WTC11 (cell line): ENCODE data around the gene MPI. TPM values are rescaled to one million over a fixed set of nuclear protein-coding genes. Genes with fewer than 3 reads are reported as not detected.

Experiments used
- ATAC-seq: fragments of 200-7000 bp; cut with Tn5 transposase; 2 replicates; pipeline ENCODE4 v1.10.0; 2021; ENCODE audit warnings: mild to moderate bottlenecking, moderate library complexity
- CTCF ChIA-PET: fragments of 300-600 bp; sonication (Branson Sonifier 250); formaldehyde crosslinking; loops from one replicate; lab custom pipeline; 2021; ENCODE audit warnings: antibody characterized with exemption; lab: Charles Lee
- POLR2A ChIA-PET: fragments of 350-600 bp; sonication (Branson Sonifier 250); formaldehyde crosslinking; loops from one replicate; lab custom pipeline; 2021; ENCODE audit warnings: antibody characterized with exemption; lab: Charles Lee
- DNase-seq: peaks from one replicate; pipeline ENCODE4 v3.0.0; 2021; ENCODE audit warnings: low spot score
- H3K27ac Mint-ChIP-seq: 2 replicates; pipeline ENCODE4 v1.8.0; 2021; ENCODE audit warnings: mixed read lengths
- H3K27me3 Mint-ChIP-seq: 2 replicates; pipeline ENCODE4 v1.8.0; 2021; ENCODE audit warnings: low read depth, mild to moderate bottlenecking, moderate library complexity, mixed read lengths
- H3K36me3 Mint-ChIP-seq: 2 replicates; pipeline ENCODE4 v1.8.0; 2021; ENCODE audit warnings: mixed read lengths
- H3K4me1 Mint-ChIP-seq: 2 replicates; pipeline ENCODE4 v1.8.0; 2022; ENCODE audit warnings: mixed read lengths
- H3K4me3 Mint-ChIP-seq: 2 replicates; pipeline ENCODE4 v1.8.0; 2021; ENCODE audit warnings: mild to moderate bottlenecking, moderate library complexity, mixed read lengths
- H3K9me3 Mint-ChIP-seq: 2 replicates; pipeline ENCODE4 v1.8.0; 2021; ENCODE audit warnings: mixed read lengths
- ATF1 ChIP-seq: sonication (generic); formaldehyde crosslinking; IDR thresholded peaks from 2 replicates; pipeline ENCODE4 v1.8.1; 2023; ENCODE audit warnings: mild to moderate bottlenecking, moderate library complexity, missing genetic modification reagents
- CREM ChIP-seq: sonication (generic); formaldehyde crosslinking; IDR thresholded peaks from 2 replicates; pipeline ENCODE4 v1.8.1; 2022; ENCODE audit warnings: mild to moderate bottlenecking, missing genetic modification reagents, moderate library complexity
- FOXJ3 ChIP-seq: sonication (generic); formaldehyde crosslinking; IDR thresholded peaks from 2 replicates; pipeline ENCODE4 v1.9.0; 2021; ENCODE audit warnings: missing genetic modification reagents, mild to moderate bottlenecking, borderline replicate concordance
- GRHL2 ChIP-seq: fragments of 250-450 bp; sonication (Bioruptor Pico); IDR thresholded peaks from 2 replicates; pipeline ENCODE4 v1.8.0; 2022; ENCODE audit warnings: mild to moderate bottlenecking, moderate library complexity; ENCODE audit not compliant: insufficient replicate concordance, severe bottlenecking
- IRF2 ChIP-seq: sonication (generic); formaldehyde crosslinking; IDR thresholded peaks from 2 replicates; pipeline ENCODE4 v1.8.0; 2022; ENCODE audit warnings: low read depth, missing genetic modification reagents, borderline replicate concordance
- JAZF1 ChIP-seq: fragments of 250-450 bp; sonication (Bioruptor Pico); IDR thresholded peaks from 2 replicates; pipeline ENCODE4 v1.9.0; 2021; ENCODE audit warnings: moderate library complexity, mild to moderate bottlenecking, inconsistent platforms
- NFATC4 ChIP-seq: fragments of 250-450 bp; sonication (Bioruptor Pico); IDR thresholded peaks from 2 replicates; pipeline ENCODE4 v1.9.0; 2021; ENCODE audit warnings: mild to moderate bottlenecking
- NR1H2 ChIP-seq: sonication (generic); formaldehyde crosslinking; IDR thresholded peaks from 2 replicates; pipeline ENCODE4 v1.9.0; 2021; ENCODE audit warnings: mild to moderate bottlenecking, moderate library complexity, missing genetic modification reagents
- RELA ChIP-seq: sonication (generic); formaldehyde crosslinking; IDR thresholded peaks from 2 replicates; pipeline ENCODE4 v1.8.1; 2022; ENCODE audit warnings: missing genetic modification reagents, mild to moderate bottlenecking, borderline replicate concordance
- ZBTB21 ChIP-seq: sonication (generic); formaldehyde crosslinking; IDR thresholded peaks from 2 replicates; pipeline ENCODE4 v1.8.1; 2023; ENCODE audit warnings: mild to moderate bottlenecking, missing genetic modification reagents, borderline replicate concordance
- ZNF219 ChIP-seq: sonication (generic); formaldehyde crosslinking; IDR thresholded peaks from 2 replicates; pipeline ENCODE4 v1.8.0; 2023; ENCODE audit warnings: missing genetic modification reagents, mild to moderate bottlenecking, borderline replicate concordance
- ZNF232 ChIP-seq: sonication (generic); formaldehyde crosslinking; IDR thresholded peaks from 2 replicates; pipeline ENCODE4 v1.8.0; 2022; ENCODE audit warnings: mild to moderate bottlenecking, missing genetic modification reagents
- ZNF263 ChIP-seq: sonication (generic); formaldehyde crosslinking; IDR thresholded peaks from 2 replicates; pipeline ENCODE4 v1.8.1; 2022; ENCODE audit warnings: low read depth, mild to moderate bottlenecking, moderate library complexity, missing genetic modification reagents
- ZNF317 ChIP-seq: sonication (generic); formaldehyde crosslinking; IDR thresholded peaks from 2 replicates; pipeline ENCODE4 v1.8.1; 2023; ENCODE audit warnings: low read depth, mild to moderate bottlenecking, moderate library complexity, missing genetic modification reagents, borderline replicate concordance
- ZNF671 ChIP-seq: fragments of 250-450 bp; sonication (Bioruptor Pico); IDR thresholded peaks from 2 replicates; pipeline ENCODE4 v1.8.0; 2021; ENCODE audit warnings: mild to moderate bottlenecking
- total RNA-seq: library from RNA; stranded (reverse); gene quantifications from 3 replicates; pipeline ENCODE4 v1.2.3, GENCODE V29; 2021
- TF ChIP-seq, protein P1 (sequence below): sonication (generic); formaldehyde crosslinking; IDR thresholded peaks from 2 replicates; pipeline ENCODE4 v1.8.0; 2022; ENCODE audit warnings: mild to moderate bottlenecking, missing genetic modification reagents
- TF ChIP-seq, protein P2 (sequence below): fragments of 250-450 bp; sonication (Bioruptor Pico); IDR thresholded peaks from 2 replicates; pipeline ENCODE4 v2.1.2; 2022; ENCODE audit warnings: mild to moderate bottlenecking, moderate library complexity
- TF ChIP-seq, protein P3 (sequence below): fragments of 250-450 bp; sonication (Bioruptor Pico); IDR thresholded peaks from 2 replicates; pipeline ENCODE4 v1.9.0; 2021; ENCODE audit warnings: mild to moderate bottlenecking
- TF ChIP-seq, protein P4 (sequence below): sonication (generic); formaldehyde crosslinking; IDR thresholded peaks from 2 replicates; pipeline ENCODE4 v1.8.1; 2022; ENCODE audit warnings: low read depth, mild to moderate bottlenecking, moderate library complexity, missing genetic modification reagents, borderline replicate concordance
- TF ChIP-seq, protein P5 (sequence below): sonication (generic); formaldehyde crosslinking; IDR thresholded peaks from 2 replicates; pipeline ENCODE4 v1.8.1; 2022; ENCODE audit warnings: mild to moderate bottlenecking, missing genetic modification reagents, moderate library complexity, borderline replicate concordance
- TF ChIP-seq, protein P6 (sequence below): sonication (generic); formaldehyde crosslinking; IDR thresholded peaks from 2 replicates; pipeline ENCODE4 v1.8.0; 2022; ENCODE audit warnings: mild to moderate bottlenecking, missing genetic modification reagents
- TF ChIP-seq, protein P7 (sequence below): sonication (generic); formaldehyde crosslinking; IDR thresholded peaks from 2 replicates; pipeline ENCODE4 v1.8.1; 2023; ENCODE audit warnings: mild to moderate bottlenecking, missing genetic modification reagents
- TF ChIP-seq, protein P8 (sequence below): sonication (generic); formaldehyde crosslinking; IDR thresholded peaks from 2 replicates; pipeline ENCODE4 v1.8.0; 2022; ENCODE audit warnings: mild to moderate bottlenecking, missing genetic modification reagents

The MPI gene
- total RNA-seq, 1 experiment from 2014 or later = 36.3 TPM

DNA sequence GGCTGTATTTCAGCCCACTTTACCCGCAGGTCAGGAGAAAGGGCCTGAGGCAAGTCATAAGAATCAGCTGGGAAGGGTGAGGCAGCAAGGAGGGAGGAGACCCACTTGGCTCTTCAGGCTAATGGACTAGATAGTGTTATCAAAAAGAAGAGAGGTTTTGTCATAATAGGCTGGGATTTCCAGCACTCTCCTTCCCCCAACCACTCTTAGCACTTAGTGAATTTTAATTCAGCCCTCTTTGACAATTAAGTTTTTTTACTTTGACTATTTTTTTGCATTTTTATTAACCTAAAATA is 771 bp downstream of the MPI start:
- peaks cover 22% of the 10 kb centered on the region for H3K4me1 Mint-ChIP-seq
- ChIA-PET POLR2A (interaction anchor here (1.5 kb wide), 1 partner anchor 11 kb away, joined by 5 read pairs; no protein-coding TSS in a partner anchor), CTCF (interaction anchor here (1.1 to 4.3 kb wide), 4 partner anchors 11 to 269 kb away, joined by 3 to 45 read pairs (median 5); no protein-coding TSS in a partner anchor)
- H3K36me3 Mint-ChIP-seq = peaks cover 28% of the 10 kb centered on the region
- H3K4me3 Mint-ChIP-seq = peak overlapping the region; percentile 91
- peak overlapping the region; percentile 41 for H3K27ac Mint-ChIP-seq
- TF ChIP-seq ZNF263 (CRISPR knock-in tag) (no peak), CREM (CRISPR knock-in tag) (no peak), GRHL2 (CRISPR knock-in tag) (no peak), ZNF219 (CRISPR knock-in tag) (no peak), ATF1 (CRISPR knock-in tag) (0 out of 2 replicates have a peak, but pooled peaks have one; percentile 30), FOXJ3 (CRISPR knock-in tag) (no peak)
- TF ChIP-seq, protein P1, sequence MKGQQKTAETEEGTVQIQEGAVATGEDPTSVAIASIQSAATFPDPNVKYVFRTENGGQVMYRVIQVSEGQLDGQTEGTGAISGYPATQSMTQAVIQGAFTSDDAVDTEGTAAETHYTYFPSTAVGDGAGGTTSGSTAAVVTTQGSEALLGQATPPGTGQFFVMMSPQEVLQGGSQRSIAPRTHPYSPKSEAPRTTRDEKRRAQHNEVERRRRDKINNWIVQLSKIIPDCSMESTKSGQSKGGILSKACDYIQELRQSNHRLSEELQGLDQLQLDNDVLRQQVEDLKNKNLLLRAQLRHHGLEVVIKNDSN (CRISPR knock-in tag) = no peak
- H3K27me3 Mint-ChIP-seq = no peaks in the 10 kb centered on the region; the same call in 1 of the 2 replicates
- ATAC-seq = no peak
- no peak for DNase-seq
- H3K9me3 Mint-ChIP-seq = no peaks in the 10 kb centered on the region

DNA sequence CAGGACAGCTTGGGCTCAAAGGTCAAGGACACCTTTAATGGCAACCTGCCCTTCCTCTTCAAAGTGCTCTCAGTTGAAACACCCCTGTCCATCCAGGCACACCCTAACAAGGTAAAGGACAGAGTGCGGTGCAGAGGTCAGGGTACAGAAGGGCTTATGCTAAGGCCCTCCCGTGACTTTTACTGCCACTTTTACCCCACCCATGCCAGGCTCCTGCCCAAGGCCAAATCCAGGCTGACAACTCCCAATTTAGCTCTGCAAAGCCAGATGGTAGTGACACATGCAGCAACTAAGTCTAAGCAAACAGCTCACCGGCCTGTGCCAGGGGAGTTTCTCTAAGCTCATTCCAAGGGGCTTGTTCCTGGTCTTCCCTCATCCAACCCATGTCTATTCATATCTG is 1.6 kb downstream of the MPI start:
- peaks cover 22% of the 10 kb centered on the region for H3K4me1 Mint-ChIP-seq
- H3K4me3 Mint-ChIP-seq = peak overlapping the region; percentile 91
- TF ChIP-seq, protein P2, sequence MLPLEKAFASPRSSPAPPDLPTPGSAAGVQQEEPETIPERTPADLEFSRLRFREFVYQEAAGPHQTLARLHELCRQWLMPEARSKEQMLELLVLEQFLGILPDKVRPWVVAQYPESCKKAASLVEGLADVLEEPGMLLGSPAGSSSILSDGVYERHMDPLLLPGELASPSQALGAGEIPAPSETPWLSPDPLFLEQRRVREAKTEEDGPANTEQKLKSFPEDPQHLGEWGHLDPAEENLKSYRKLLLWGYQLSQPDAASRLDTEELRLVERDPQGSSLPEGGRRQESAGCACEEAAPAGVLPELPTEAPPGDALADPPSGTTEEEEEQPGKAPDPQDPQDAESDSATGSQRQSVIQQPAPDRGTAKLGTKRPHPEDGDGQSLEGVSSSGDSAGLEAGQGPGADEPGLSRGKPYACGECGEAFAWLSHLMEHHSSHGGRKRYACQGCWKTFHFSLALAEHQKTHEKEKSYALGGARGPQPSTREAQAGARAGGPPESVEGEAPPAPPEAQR = no peak
- TF ChIP-seq RELA (CRISPR knock-in tag) (no peak), ZBTB21 (CRISPR knock-in tag) (no peak), ZNF219 (CRISPR knock-in tag) (no peak), NFATC4 (no peak), ZNF671 (no peak), JAZF1 (CRISPR knock-in tag) (no peak), NR1H2 (CRISPR knock-in tag) (no peak), ZNF317 (no peak), IRF2 (no peak), ZNF232 (no peak)
- TF ChIP-seq, protein P3, sequence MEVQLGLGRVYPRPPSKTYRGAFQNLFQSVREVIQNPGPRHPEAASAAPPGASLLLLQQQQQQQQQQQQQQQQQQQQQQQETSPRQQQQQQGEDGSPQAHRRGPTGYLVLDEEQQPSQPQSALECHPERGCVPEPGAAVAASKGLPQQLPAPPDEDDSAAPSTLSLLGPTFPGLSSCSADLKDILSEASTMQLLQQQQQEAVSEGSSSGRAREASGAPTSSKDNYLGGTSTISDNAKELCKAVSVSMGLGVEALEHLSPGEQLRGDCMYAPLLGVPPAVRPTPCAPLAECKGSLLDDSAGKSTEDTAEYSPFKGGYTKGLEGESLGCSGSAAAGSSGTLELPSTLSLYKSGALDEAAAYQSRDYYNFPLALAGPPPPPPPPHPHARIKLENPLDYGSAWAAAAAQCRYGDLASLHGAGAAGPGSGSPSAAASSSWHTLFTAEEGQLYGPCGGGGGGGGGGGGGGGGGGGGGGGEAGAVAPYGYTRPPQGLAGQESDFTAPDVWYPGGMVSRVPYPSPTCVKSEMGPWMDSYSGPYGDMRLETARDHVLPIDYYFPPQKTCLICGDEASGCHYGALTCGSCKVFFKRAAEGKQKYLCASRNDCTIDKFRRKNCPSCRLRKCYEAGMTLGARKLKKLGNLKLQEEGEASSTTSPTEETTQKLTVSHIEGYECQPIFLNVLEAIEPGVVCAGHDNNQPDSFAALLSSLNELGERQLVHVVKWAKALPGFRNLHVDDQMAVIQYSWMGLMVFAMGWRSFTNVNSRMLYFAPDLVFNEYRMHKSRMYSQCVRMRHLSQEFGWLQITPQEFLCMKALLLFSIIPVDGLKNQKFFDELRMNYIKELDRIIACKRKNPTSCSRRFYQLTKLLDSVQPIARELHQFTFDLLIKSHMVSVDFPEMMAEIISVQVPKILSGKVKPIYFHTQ (CRISPR knock-in tag) = no peak
- TF ChIP-seq, protein P4, sequence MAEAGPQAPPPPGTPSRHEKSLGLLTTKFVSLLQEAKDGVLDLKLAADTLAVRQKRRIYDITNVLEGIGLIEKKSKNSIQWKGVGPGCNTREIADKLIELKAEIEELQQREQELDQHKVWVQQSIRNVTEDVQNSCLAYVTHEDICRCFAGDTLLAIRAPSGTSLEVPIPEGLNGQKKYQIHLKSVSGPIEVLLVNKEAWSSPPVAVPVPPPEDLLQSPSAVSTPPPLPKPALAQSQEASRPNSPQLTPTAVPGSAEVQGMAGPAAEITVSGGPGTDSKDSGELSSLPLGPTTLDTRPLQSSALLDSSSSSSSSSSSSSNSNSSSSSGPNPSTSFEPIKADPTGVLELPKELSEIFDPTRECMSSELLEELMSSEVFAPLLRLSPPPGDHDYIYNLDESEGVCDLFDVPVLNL (CRISPR knock-in tag) = no peak
- TF ChIP-seq, protein P5, sequence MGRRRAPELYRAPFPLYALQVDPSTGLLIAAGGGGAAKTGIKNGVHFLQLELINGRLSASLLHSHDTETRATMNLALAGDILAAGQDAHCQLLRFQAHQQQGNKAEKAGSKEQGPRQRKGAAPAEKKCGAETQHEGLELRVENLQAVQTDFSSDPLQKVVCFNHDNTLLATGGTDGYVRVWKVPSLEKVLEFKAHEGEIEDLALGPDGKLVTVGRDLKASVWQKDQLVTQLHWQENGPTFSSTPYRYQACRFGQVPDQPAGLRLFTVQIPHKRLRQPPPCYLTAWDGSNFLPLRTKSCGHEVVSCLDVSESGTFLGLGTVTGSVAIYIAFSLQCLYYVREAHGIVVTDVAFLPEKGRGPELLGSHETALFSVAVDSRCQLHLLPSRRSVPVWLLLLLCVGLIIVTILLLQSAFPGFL (CRISPR knock-in tag) = no peak
- TF ChIP-seq, protein P6, sequence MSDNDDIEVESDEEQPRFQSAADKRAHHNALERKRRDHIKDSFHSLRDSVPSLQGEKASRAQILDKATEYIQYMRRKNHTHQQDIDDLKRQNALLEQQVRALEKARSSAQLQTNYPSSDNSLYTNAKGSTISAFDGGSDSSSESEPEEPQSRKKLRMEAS (CRISPR knock-in tag) = no peak
- TF ChIP-seq, protein P7, sequence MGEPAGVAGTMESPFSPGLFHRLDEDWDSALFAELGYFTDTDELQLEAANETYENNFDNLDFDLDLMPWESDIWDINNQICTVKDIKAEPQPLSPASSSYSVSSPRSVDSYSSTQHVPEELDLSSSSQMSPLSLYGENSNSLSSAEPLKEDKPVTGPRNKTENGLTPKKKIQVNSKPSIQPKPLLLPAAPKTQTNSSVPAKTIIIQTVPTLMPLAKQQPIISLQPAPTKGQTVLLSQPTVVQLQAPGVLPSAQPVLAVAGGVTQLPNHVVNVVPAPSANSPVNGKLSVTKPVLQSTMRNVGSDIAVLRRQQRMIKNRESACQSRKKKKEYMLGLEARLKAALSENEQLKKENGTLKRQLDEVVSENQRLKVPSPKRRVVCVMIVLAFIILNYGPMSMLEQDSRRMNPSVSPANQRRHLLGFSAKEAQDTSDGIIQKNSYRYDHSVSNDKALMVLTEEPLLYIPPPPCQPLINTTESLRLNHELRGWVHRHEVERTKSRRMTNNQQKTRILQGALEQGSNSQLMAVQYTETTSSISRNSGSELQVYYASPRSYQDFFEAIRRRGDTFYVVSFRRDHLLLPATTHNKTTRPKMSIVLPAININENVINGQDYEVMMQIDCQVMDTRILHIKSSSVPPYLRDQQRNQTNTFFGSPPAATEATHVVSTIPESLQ (CRISPR knock-in tag) = no peak
- TF ChIP-seq, protein P8, sequence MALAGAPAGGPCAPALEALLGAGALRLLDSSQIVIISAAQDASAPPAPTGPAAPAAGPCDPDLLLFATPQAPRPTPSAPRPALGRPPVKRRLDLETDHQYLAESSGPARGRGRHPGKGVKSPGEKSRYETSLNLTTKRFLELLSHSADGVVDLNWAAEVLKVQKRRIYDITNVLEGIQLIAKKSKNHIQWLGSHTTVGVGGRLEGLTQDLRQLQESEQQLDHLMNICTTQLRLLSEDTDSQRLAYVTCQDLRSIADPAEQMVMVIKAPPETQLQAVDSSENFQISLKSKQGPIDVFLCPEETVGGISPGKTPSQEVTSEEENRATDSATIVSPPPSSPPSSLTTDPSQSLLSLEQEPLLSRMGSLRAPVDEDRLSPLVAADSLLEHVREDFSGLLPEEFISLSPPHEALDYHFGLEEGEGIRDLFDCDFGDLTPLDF (CRISPR knock-in tag) = no peak
- H3K27me3 Mint-ChIP-seq = no peaks in the 10 kb centered on the region; the same call in 1 of the 2 replicates
- peaks cover 29% of the 10 kb centered on the region for H3K36me3 Mint-ChIP-seq
- CTCF ChIA-PET = interaction anchor here (4.3 kb wide), 1 partner anchor 10 kb away, joined by 45 read pairs; no protein-coding TSS in a partner anchor
- DNase-seq (no peak), ATAC-seq (no peak)
- POLR2A ChIA-PET = no interaction called here
- no peaks in the 10 kb centered on the region for H3K9me3 Mint-ChIP-seq
- no peak overlapping the region for H3K27ac Mint-ChIP-seq
